Lower leg skin (tissue), 4 donors: Measurements from ENCODE around the gene TRUB2. TPM values are rescaled to one million over a fixed set of nuclear protein-coding genes. Genes with fewer than 3 reads are reported as not detected.

ENCODE experiments used
- DNase-seq, 2 donors: peaks; one replicate each; pipeline ENCODE4 v3.0.0-alpha.2; 2019; ENCODE audit warnings: low spot score in 2 of 2
- H3K4me3 ChIP-seq: fragments of 200-600 bp; sonication (generic); 2 replicates; pipeline ENCODE4 v1.5.1; 2017; ENCODE audit warnings: mild to moderate bottlenecking, low read depth; ENCODE audit not compliant: poor library complexity, severe bottlenecking
- CTCF ChIP-seq, 3 donors: fragments of 450-650 bp; IDR thresholded peaks; one replicate each; pipeline ENCODE4 v1.5.1; 2016; ENCODE audit warnings: antibody characterized with exemption in 3 of 3, mild to moderate bottlenecking in 3 of 3, moderate library complexity in 2 of 3
- POLR2A ChIP-seq, 2 donors: fragments of 450-650 bp; IDR thresholded peaks; one replicate each; pipeline ENCODE4 v1.6.1; 2016 to 2017; ENCODE audit warnings: antibody characterized with exemption in 2 of 2, mild to moderate bottlenecking in 1 of 2, moderate library complexity in 1 of 2
- WGBS, 2 donors: methylation state at CpG; one replicate each; pipeline ENCODE4 v1.1.5; 2018; 5-methylcytosine and 5-hydroxymethylcytosine counted together
- intact Hi-C: fragments of 100-400 bp; cut with DNase I; formaldehyde crosslinking; loops from one replicate; pipeline ENCODE4 v1.15.0; 2023; ENCODE audit warnings: low total_unique reads
- total RNA-seq, 4 donors: library from RNA; depleted of rRNA; stranded (reverse); fragments of >200 nt; gene quantifications; one replicate each; pipeline ENCODE4 v1.1.0, GENCODE V29; 2016

The TRUB2 gene
- total RNA-seq, 4 donors from 2014 or later, result 10.8 to 13.9 (median 11.5) TPM

- intact Hi-C loops, result no loop called here
- no peak for DNase-seq
- TF ChIP-seq POLR2A (IDR thresholded peaks at IDR 0.05) (no peak), CTCF (IDR thresholded peaks at IDR 0.05) (no peak)
- no peak overlapping the region for H3K4me3 ChIP-seq
- WGBS, 2 donors, result 95% methylated on average over 7 of the region's 7 CpGs
These were observed 15.7 kb upstream of the TRUB2 start for GRCh38 chr9:128337936-128338335.

DNA sequence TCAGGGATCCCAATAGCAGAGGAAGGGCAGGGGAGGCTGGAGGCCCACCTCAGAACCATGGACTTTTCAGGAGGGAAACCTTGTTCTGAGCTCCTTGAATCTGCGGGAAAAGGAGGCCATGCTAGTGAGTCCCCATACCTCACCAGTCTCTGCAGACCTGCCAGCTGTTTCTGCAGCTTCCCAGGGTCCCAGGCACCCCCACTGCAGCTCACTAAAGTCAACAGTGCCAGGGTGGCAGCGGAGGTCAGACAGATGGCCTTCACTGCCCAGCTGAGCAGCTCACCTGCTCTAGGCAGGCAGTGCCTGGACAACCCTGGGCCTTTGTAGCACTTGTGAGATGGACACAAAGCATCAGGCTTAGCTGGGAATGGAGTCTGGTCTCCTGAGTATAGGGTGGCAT is 13.7 kb upstream of the TRUB2 start:
- no peak for TF ChIP-seq CTCF (IDR thresholded peaks at IDR 0.05)
- no peak for TF ChIP-seq POLR2A (IDR thresholded peaks at IDR 0.05)
- DNase-seq, result no peak
- WGBS, 2 donors, result 77 to 83% methylated on average over 2 of the region's 2 CpGs
- H3K4me3 ChIP-seq, result no peak overlapping the region
- intact Hi-C loops, result no loop called here

- no peak for DNase-seq
- H3K4me3 ChIP-seq, result no peak overlapping the region
- TF ChIP-seq CTCF (IDR thresholded peaks at IDR 0.05), result no peak
- TF ChIP-seq POLR2A (IDR thresholded peaks at IDR 0.05), result no peak
- WGBS, 2 donors, result 62 to 71% methylated on average over 7 of the region's 7 CpGs
- intact Hi-C loops, result no loop called here
These were observed 12.9 kb upstream of the TRUB2 start for GRCh38 chr9:128335161-128335560.

- WGBS, 2 donors, result 82 to 83% methylated on average over 8 to 11 of the region's 11 CpGs
- no peak for TF ChIP-seq CTCF (IDR thresholded peaks at IDR 0.05)
- DNase-seq, result no peak
- intact Hi-C loops, result no loop called here
- H3K4me3 ChIP-seq, result no peak overlapping the region
These were observed 11.2 kb upstream of the TRUB2 start for GRCh38 chr9:128333451-128333869.

DNA sequence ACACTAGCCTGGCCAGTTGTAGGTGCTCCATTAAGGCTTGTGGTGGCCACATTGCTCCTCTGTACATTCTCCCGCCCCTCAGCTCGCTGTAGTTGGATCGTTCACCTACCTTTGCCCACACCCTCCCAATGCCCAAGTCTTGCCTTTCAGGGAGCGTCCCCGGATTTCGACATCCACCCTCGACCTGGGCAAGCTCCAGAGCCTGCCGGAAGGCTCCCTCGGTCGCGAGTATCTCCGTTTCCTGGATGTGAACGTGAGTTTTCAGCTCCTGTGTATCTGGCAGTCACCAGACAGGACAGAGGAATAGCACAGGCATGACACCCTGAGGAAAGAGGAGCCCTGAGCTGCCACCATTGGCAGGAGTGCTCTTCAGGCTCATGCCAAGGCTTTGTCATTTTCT is 3.4 kb upstream of the TRUB2 start:
- no peak overlapping the region for H3K4me3 ChIP-seq
- no peak for DNase-seq
- 60 to 66% methylated on average over 13 of the region's 13 CpGs for WGBS, 2 donors
- TF ChIP-seq POLR2A (IDR thresholded peaks at IDR 0.05), result no peak
- no peak for TF ChIP-seq CTCF (IDR thresholded peaks at IDR 0.05)
- intact Hi-C loops, result no loop called here

DNA sequence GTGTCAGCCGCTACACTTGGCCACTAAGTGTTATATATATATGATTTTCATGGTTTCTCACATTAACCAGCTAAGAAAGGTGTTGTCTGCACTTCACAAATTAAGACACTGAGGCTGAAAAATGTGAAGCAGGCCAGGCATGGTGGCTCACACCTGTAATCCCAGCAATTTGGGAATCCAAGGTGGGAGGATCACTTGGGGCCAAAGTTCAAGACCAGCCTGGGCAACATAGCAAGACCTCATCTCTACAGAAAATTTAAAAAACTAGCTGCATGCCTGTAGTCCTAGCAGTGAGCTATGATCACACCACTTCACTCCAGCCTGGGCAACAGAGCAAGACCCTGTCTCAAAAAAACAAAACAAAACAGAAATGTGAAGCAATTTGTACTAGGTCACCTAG is 2.2 kb upstream of the TRUB2 start:
- DNase-seq, result no peak
- intact Hi-C loops, result no loop called here
- TF ChIP-seq CTCF (IDR thresholded peaks at IDR 0.05) (no peak), POLR2A (IDR thresholded peaks at IDR 0.05) (no peak)
- no peak overlapping the region for H3K4me3 ChIP-seq
- 94 to 100% methylated on average over 1 of the region's 1 CpG for WGBS, 2 donors
